K562 (cell line): Measurements from ENCODE around the gene PAFAH2. TPM values are rescaled to one million over a fixed set of nuclear protein-coding genes. Genes with fewer than 3 reads are reported as not detected.

Source experiments
- HCFC1 ChIP-seq: IDR thresholded peaks from 2 replicates; pipeline ENCODE4 v1.6.1; 2012; ENCODE audit warnings: low read depth, low read length, improper control_type of control experiment
- LCOR ChIP-seq: sonication (generic); formaldehyde crosslinking; IDR thresholded peaks from 2 replicates; pipeline ENCODE4 v1.8.0; 2022; ENCODE audit warnings: mild to moderate bottlenecking, missing genetic modification reagents
- polyA plus RNA-seq, 8 experiments: library from polyadenylated mRNA; depleted of rRNA in 4 of 8; stranded (reverse) in 5 of 8; unstranded in 3 of 8; fragments of >200 nt; fragmentation: Nextera tagmentation in 2 of 8; fragmentation: Illumina TruSeq in 1 of 8; extraction: Ambion mirVana in 2 of 8; extraction: Trizol in 1 of 8; gene quantifications; 2 replicates each; pipeline versions ENCODE4 v1.2.1 to v1.2.3, GENCODE V29; 2011 to 2014; ENCODE audit warnings: inconsistent platforms in 1 of 8, missing spikeins in 1 of 8
- total RNA-seq, 7 experiments: library from RNA; depleted of rRNA in 6 of 7; stranded (reverse); fragments of >200 nt in 6 of 7; fragmentation: Illumina TruSeq in 2 of 7; extraction: Trizol in 2 of 7; gene quantifications; 2 replicates each; pipeline versions ENCODE4 v1.2.1 to v1.2.3, GENCODE V29; 2011 to 2021; ENCODE audit warnings: low replicate concordance in 1 of 7
- TF ChIP-seq, protein P1 (sequence below): fragments of 450-650 bp; IDR thresholded peaks from 2 replicates; pipeline ENCODE4 v1.6.1; 2016; ENCODE audit warnings: antibody characterized with exemption
- TF ChIP-seq, protein P2 (sequence below): sonication (generic); formaldehyde crosslinking; IDR thresholded peaks from 2 replicates; pipeline ENCODE4 v1.8.0; 2023; ENCODE audit warnings: missing genetic modification reagents, mild to moderate bottlenecking, borderline replicate concordance
- TF ChIP-seq, protein P3 (sequence below): fragments of 450-650 bp; IDR thresholded peaks from 2 replicates; pipeline ENCODE4 v1.6.1; 2016; ENCODE audit warnings: mild to moderate bottlenecking, moderate library complexity
- TF ChIP-seq, protein P4 (sequence below): sonication (generic); formaldehyde crosslinking; IDR thresholded peaks from 2 replicates; pipeline ENCODE4 v1.5.0; 2020; ENCODE audit warnings: missing genetic modification reagents

Gene PAFAH2
- total and polyA plus RNA-seq, 9 of the 15 experiments (the other 6 are each of a cell fraction or from before 2014, with no cell fraction given) = 4.2 to 10.9 (median 6.8) TPM

DNA sequence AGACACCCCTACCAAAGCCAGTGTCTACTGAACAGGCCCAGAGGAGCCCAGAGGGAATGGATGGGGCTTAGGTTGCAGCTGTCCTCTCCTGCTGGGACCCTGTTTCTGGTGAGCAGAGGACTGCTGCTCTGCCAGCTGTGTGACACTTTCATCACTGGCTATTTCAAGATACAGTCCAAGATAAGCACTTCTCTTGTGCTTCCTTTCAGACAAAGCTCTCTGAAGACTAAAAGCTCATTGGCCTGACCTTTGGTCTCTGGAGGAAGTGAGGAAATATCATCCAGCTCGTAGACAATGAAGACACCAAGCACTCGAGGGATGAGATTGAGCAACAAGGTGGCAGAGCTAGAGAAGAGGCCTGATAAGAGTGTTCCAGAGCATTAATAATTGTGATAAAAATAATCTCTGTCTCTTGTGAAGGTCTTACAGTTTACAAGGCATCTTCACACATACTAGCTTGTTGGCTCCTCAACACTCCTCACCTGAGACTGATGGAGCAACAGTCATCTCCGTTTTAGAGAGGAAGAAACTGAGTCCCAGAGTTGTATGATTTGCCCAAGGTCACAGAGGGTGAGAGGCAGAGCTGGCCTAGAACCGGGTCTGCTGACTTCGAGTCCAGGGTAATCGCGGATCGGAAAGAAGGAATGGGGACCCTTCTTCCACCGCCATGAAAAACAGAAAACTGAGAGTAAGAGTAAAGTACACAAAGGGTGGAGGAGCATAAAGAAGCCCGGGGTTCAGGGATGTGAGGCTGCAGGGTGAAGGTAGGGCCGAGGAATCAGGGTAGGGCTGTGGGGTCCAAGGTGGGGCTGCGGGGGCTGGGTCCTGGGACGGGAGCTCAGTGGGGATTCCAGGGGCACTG is 666 bp downstream of the PAFAH2 start (continued):
- TF ChIP-seq, protein P1, sequence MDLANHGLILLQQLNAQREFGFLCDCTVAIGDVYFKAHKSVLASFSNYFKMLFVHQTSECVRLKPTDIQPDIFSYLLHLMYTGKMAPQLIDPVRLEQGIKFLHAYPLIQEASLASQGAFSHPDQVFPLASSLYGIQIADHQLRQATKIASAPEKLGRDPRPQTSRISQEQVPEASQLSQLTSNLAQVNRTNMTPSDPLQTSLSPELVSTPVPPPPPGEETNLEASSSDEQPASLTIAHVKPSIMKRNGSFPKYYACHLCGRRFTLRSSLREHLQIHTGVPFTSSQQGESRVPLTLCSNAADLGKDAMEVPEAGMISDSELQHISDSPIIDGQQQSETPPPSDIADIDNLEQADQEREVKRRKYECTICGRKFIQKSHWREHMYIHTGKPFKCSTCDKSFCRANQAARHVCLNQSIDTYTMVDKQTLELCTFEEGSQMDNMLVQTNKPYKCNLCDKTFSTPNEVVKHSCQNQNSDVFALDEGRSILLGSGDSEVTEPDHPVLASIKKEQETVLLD = 0 out of 2 replicates have a peak, but pooled peaks have one; percentile 18
- TF ChIP-seq, protein P2, sequence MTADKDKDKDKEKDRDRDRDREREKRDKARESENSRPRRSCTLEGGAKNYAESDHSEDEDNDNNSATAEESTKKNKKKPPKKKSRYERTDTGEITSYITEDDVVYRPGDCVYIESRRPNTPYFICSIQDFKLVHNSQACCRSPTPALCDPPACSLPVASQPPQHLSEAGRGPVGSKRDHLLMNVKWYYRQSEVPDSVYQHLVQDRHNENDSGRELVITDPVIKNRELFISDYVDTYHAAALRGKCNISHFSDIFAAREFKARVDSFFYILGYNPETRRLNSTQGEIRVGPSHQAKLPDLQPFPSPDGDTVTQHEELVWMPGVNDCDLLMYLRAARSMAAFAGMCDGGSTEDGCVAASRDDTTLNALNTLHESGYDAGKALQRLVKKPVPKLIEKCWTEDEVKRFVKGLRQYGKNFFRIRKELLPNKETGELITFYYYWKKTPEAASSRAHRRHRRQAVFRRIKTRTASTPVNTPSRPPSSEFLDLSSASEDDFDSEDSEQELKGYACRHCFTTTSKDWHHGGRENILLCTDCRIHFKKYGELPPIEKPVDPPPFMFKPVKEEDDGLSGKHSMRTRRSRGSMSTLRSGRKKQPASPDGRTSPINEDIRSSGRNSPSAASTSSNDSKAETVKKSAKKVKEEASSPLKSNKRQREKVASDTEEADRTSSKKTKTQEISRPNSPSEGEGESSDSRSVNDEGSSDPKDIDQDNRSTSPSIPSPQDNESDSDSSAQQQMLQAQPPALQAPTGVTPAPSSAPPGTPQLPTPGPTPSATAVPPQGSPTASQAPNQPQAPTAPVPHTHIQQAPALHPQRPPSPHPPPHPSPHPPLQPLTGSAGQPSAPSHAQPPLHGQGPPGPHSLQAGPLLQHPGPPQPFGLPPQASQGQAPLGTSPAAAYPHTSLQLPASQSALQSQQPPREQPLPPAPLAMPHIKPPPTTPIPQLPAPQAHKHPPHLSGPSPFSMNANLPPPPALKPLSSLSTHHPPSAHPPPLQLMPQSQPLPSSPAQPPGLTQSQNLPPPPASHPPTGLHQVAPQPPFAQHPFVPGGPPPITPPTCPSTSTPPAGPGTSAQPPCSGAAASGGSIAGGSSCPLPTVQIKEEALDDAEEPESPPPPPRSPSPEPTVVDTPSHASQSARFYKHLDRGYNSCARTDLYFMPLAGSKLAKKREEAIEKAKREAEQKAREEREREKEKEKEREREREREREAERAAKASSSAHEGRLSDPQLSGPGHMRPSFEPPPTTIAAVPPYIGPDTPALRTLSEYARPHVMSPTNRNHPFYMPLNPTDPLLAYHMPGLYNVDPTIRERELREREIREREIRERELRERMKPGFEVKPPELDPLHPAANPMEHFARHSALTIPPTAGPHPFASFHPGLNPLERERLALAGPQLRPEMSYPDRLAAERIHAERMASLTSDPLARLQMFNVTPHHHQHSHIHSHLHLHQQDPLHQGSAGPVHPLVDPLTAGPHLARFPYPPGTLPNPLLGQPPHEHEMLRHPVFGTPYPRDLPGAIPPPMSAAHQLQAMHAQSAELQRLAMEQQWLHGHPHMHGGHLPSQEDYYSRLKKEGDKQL (CRISPR knock-in tag) = 0 out of 2 replicates have a peak, but pooled peaks have one; percentile 23
- TF ChIP-seq, protein P3, sequence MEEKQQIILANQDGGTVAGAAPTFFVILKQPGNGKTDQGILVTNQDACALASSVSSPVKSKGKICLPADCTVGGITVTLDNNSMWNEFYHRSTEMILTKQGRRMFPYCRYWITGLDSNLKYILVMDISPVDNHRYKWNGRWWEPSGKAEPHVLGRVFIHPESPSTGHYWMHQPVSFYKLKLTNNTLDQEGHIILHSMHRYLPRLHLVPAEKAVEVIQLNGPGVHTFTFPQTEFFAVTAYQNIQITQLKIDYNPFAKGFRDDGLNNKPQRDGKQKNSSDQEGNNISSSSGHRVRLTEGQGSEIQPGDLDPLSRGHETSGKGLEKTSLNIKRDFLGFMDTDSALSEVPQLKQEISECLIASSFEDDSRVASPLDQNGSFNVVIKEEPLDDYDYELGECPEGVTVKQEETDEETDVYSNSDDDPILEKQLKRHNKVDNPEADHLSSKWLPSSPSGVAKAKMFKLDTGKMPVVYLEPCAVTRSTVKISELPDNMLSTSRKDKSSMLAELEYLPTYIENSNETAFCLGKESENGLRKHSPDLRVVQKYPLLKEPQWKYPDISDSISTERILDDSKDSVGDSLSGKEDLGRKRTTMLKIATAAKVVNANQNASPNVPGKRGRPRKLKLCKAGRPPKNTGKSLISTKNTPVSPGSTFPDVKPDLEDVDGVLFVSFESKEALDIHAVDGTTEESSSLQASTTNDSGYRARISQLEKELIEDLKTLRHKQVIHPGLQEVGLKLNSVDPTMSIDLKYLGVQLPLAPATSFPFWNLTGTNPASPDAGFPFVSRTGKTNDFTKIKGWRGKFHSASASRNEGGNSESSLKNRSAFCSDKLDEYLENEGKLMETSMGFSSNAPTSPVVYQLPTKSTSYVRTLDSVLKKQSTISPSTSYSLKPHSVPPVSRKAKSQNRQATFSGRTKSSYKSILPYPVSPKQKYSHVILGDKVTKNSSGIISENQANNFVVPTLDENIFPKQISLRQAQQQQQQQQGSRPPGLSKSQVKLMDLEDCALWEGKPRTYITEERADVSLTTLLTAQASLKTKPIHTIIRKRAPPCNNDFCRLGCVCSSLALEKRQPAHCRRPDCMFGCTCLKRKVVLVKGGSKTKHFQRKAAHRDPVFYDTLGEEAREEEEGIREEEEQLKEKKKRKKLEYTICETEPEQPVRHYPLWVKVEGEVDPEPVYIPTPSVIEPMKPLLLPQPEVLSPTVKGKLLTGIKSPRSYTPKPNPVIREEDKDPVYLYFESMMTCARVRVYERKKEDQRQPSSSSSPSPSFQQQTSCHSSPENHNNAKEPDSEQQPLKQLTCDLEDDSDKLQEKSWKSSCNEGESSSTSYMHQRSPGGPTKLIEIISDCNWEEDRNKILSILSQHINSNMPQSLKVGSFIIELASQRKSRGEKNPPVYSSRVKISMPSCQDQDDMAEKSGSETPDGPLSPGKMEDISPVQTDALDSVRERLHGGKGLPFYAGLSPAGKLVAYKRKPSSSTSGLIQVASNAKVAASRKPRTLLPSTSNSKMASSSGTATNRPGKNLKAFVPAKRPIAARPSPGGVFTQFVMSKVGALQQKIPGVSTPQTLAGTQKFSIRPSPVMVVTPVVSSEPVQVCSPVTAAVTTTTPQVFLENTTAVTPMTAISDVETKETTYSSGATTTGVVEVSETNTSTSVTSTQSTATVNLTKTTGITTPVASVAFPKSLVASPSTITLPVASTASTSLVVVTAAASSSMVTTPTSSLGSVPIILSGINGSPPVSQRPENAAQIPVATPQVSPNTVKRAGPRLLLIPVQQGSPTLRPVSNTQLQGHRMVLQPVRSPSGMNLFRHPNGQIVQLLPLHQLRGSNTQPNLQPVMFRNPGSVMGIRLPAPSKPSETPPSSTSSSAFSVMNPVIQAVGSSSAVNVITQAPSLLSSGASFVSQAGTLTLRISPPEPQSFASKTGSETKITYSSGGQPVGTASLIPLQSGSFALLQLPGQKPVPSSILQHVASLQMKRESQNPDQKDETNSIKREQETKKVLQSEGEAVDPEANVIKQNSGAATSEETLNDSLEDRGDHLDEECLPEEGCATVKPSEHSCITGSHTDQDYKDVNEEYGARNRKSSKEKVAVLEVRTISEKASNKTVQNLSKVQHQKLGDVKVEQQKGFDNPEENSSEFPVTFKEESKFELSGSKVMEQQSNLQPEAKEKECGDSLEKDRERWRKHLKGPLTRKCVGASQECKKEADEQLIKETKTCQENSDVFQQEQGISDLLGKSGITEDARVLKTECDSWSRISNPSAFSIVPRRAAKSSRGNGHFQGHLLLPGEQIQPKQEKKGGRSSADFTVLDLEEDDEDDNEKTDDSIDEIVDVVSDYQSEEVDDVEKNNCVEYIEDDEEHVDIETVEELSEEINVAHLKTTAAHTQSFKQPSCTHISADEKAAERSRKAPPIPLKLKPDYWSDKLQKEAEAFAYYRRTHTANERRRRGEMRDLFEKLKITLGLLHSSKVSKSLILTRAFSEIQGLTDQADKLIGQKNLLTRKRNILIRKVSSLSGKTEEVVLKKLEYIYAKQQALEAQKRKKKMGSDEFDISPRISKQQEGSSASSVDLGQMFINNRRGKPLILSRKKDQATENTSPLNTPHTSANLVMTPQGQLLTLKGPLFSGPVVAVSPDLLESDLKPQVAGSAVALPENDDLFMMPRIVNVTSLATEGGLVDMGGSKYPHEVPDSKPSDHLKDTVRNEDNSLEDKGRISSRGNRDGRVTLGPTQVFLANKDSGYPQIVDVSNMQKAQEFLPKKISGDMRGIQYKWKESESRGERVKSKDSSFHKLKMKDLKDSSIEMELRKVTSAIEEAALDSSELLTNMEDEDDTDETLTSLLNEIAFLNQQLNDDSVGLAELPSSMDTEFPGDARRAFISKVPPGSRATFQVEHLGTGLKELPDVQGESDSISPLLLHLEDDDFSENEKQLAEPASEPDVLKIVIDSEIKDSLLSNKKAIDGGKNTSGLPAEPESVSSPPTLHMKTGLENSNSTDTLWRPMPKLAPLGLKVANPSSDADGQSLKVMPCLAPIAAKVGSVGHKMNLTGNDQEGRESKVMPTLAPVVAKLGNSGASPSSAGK = 0 out of 2 replicates have a peak, but pooled peaks have one; percentile 7
- no peak for TF ChIP-seq HCFC1
- 0 out of 2 replicates have a peak, but pooled peaks have one; percentile 52 for TF ChIP-seq LCOR
- TF ChIP-seq, protein P4, sequence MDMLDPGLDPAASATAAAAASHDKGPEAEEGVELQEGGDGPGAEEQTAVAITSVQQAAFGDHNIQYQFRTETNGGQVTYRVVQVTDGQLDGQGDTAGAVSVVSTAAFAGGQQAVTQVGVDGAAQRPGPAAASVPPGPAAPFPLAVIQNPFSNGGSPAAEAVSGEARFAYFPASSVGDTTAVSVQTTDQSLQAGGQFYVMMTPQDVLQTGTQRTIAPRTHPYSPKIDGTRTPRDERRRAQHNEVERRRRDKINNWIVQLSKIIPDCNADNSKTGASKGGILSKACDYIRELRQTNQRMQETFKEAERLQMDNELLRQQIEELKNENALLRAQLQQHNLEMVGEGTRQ (CRISPR knock-in tag) = no peak
